Stomach smooth muscle (tissue), 2 donors: Measurements from ENCODE around the gene SLC16A9.

Experiments used
- H3K27ac ChIP-seq: one replicate; pipeline ENCODE4 v1.7.0; 2013; ENCODE audit warnings: mild to moderate bottlenecking, low read length, inconsistent platforms
- H3K27me3 ChIP-seq, 2 donors: one replicate each; pipeline ENCODE4 v1.7.0; 2013; ENCODE audit warnings: low read length in 2 of 2; ENCODE audit not compliant: insufficient read depth in 2 of 2, control insufficient read depth in 1 of 2
- H3K36me3 ChIP-seq, 2 donors: one replicate each; pipeline ENCODE4 v1.7.0; 2013; ENCODE audit warnings: low read length in 2 of 2; ENCODE audit not compliant: control insufficient read depth in 2 of 2, insufficient read depth in 2 of 2
- H3K4me1 ChIP-seq: one replicate; pipeline ENCODE4 v1.7.0; 2013; ENCODE audit warnings: low read length; ENCODE audit not compliant: control insufficient read depth, insufficient read depth
- H3K4me3 ChIP-seq, 2 donors: one replicate each; pipeline ENCODE4 v1.7.0; 2013; ENCODE audit warnings: low read length in 2 of 2
- H3K9ac ChIP-seq, 2 donors: one replicate each; pipeline ENCODE4 v1.7.0; 2013; ENCODE audit warnings: low read length in 2 of 2, mild to moderate bottlenecking in 1 of 2
- H3K9me3 ChIP-seq, 2 donors: one replicate each; pipeline ENCODE4 v1.7.0; 2013; ENCODE audit warnings: low read length in 2 of 2; ENCODE audit not compliant: control insufficient read depth in 2 of 2
- donor health status: healthy.
- donor health status: Pancreatic carcinoma.

SLC16A9 gene

GRCh38 chr10:59695637-59696036 lies 14.0 kb downstream of the SLC16A9 start:
- H3K27ac ChIP-seq, result no peak overlapping the region
- no peaks in the 10 kb centered on the region for H3K36me3 ChIP-seq
- H3K27me3 ChIP-seq, result peaks cover 0 to 2% of the 10 kb centered on the region in 2 donors
- no peak overlapping the region for H3K4me3 ChIP-seq
- no peaks in the 10 kb centered on the region for H3K9me3 ChIP-seq
- H3K4me1 ChIP-seq, result no peaks in the 10 kb centered on the region
- no peak overlapping the region for H3K9ac ChIP-seq

DNA sequence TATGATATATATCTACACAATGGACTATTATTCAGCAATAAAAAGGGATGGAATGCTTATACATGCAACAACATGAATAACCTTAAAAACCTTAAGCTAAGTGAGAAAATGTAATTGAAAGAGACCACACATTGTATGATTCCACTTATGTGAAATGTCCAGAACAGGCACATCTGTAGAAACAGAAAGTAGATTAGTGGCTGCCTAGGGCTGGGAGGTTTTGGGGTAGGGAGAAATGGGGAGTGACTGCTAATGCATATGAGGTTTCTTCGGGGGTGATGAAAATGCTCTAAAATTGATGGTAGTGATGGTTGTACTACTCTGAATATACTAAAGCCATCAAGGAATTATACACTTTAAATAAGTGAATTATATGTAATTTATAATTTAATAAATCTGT lies 14.7 kb downstream of the SLC16A9 start:
- no peaks in the 10 kb centered on the region for H3K9me3 ChIP-seq
- H3K36me3 ChIP-seq, result no peaks in the 10 kb centered on the region
- peaks cover 0 to 2% of the 10 kb centered on the region in 2 donors for H3K27me3 ChIP-seq
- H3K27ac ChIP-seq, result no peak overlapping the region
- H3K9ac ChIP-seq, result no peak overlapping the region
- H3K4me3 ChIP-seq, result no peak overlapping the region
- H3K4me1 ChIP-seq, result no peaks in the 10 kb centered on the region

DNA sequence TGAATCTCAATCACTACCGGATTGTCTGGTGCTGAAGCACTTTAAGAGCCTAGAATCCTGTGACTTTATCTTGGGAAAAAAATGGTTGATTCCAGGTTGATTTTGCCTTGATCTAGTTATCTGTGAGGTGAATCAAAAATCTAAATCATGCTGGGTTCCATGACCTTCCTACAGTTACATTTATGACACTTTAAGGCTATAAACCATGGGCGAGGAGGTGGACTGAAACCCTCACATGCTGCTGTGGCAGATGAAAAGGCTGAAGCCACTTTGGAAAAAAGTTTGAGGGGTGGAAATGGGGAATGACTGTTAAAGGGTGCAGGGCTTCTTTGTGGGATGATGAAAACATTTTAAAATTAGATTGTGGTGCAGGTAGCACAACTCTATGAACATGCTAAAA lies 17.5 kb downstream of the SLC16A9 start:
- Histone ChIP-seq H3K27ac (no peak overlapping the region), H3K9ac (no peak overlapping the region), H3K4me1 (no peaks in the 10 kb centered on the region), H3K9me3 (no peaks in the 10 kb centered on the region), H3K27me3 (no peaks in the 10 kb centered on the region), H3K36me3 (no peaks in the 10 kb centered on the region), H3K4me3 (no peak overlapping the region)

GRCh38 chr10:59688921-59689351 lies 20.7 kb downstream of the SLC16A9 start:
- Histone ChIP-seq H3K36me3 (no peaks in the 10 kb centered on the region), H3K27ac (no peak overlapping the region), H3K27me3 (no peaks in the 10 kb centered on the region), H3K9ac (no peak overlapping the region), H3K9me3 (no peaks in the 10 kb centered on the region), H3K4me1 (no peaks in the 10 kb centered on the region), H3K4me3 (no peak overlapping the region)

- Histone ChIP-seq H3K9me3 (no peaks in the 10 kb centered on the region), H3K4me1 (no peaks in the 10 kb centered on the region), H3K27ac (no peak overlapping the region), H3K36me3 (no peaks in the 10 kb centered on the region), H3K27me3 (no peaks in the 10 kb centered on the region), H3K4me3 (no peak overlapping the region), H3K9ac (no peak overlapping the region)
Observed at GRCh38 chr10:59687657-59688056, 22.0 kb downstream of the SLC16A9 start.

DNA sequence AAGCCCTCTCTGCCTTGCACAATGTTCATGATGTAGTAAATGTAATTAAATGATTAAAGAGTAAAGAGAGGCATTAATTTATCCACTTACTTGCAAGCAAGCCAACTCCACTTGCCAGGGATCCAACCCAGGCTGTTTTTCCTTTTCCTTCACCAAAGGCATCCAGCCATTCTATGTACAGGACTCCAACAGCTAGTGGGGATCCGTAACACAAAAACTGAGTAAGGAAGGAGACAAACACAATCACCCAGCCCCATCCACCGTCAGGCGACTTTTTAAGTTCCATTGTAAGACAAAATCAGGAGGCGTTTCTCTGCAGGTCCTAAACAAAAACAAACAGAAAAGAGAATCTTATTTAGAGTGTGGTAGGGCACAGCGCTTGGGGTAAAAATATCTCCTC lies 25.6 kb downstream of the SLC16A9 start:
- H3K36me3 ChIP-seq, result no peaks in the 10 kb centered on the region
- no peak overlapping the region for H3K9ac ChIP-seq
- H3K9me3 ChIP-seq, result no peaks in the 10 kb centered on the region
- no peak overlapping the region for H3K27ac ChIP-seq
- H3K4me3 ChIP-seq, result no peak overlapping the region
- no peaks in the 10 kb centered on the region for H3K4me1 ChIP-seq
- no peaks in the 10 kb centered on the region for H3K27me3 ChIP-seq

DNA sequence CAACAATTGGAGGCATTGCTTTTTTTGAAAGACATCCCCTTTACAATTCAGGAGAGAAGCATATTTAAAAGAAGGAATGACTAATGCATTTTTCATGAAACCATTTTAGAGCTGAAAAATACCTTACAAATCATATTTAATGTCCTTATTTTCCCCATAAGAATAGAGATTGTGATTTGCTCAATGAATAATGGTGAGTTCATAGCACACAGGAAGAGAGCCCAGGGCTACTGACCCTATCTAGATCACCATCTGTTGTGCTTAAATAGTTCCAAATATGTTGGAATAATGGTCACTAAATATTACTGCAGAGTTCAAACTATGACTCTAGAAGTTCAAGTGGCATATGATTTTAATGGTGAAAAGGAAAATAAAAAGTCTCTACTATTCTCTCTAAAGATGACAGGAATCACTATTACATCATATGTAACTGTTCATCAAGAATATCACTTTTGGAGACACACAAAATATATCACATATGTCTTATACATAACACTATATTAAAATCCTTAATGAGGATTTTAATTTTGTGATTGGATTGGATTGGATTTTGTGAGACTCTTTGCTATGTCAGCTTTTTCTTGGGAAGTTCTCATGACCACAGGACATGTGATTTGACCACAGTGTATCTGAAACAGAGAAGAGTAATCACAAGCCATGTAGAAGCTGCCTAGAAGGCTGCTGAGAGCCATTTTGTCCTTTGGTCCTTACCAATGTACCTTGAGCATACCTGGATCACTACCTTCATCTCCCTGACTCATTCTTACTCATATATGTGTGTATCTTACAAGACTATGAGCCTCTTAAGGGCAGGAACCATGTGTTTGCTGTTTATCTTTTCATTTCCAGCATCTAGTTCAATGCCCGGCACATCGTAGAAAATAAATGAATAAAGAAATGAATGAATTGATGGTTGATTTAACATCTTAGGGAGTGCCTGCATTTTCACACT lies 26.4 kb downstream of the SLC16A9 start:
- Histone ChIP-seq H3K9ac (no peak overlapping the region), H3K4me1 (no peaks in the 10 kb centered on the region), H3K27me3 (no peaks in the 10 kb centered on the region), H3K36me3 (no peaks in the 10 kb centered on the region), H3K27ac (no peak overlapping the region), H3K9me3 (no peaks in the 10 kb centered on the region), H3K4me3 (no peak overlapping the region)

GRCh38 chr10:59680199-59680598 lies 29.5 kb downstream of the SLC16A9 start:
- Histone ChIP-seq H3K4me1 (no peaks in the 10 kb centered on the region), H3K9ac (no peak overlapping the region), H3K36me3 (no peaks in the 10 kb centered on the region), H3K4me3 (no peak overlapping the region), H3K27me3 (no peaks in the 10 kb centered on the region), H3K9me3 (no peaks in the 10 kb centered on the region), H3K27ac (no peak overlapping the region)

DNA sequence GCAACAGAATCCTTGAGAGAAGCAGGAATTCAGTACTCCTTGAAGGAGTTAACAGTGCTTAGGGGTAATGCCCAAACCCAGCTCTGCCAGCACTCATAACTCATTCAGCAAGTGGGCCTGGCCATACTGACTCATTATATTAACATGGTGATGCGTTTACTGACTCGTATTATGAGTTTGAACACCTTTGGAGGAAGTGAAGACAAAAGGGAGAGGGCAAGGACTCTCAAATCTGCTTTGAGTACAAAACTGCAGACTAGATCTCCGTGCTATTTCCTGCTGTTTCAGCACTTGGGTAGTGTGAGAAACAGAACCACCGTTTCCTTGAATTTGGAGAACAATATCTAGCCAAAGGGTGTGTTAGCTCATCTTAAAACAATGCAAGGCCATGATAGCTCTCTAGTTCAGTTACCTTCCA lies 30.8 kb downstream of the SLC16A9 start:
- no peaks in the 10 kb centered on the region for H3K4me1 ChIP-seq
- H3K27me3 ChIP-seq, result no peaks in the 10 kb centered on the region
- no peaks in the 10 kb centered on the region for H3K9me3 ChIP-seq
- H3K27ac ChIP-seq, result no peak overlapping the region
- no peak overlapping the region for H3K4me3 ChIP-seq
- no peak overlapping the region for H3K9ac ChIP-seq
- no peaks in the 10 kb centered on the region for H3K36me3 ChIP-seq

GRCh38 chr10:59677253-59677831 lies 32.3 kb downstream of the SLC16A9 start:
- no peaks in the 10 kb centered on the region for H3K9me3 ChIP-seq
- no peaks in the 10 kb centered on the region for H3K27me3 ChIP-seq
- no peak overlapping the region for H3K27ac ChIP-seq
- no peaks in the 10 kb centered on the region for H3K4me1 ChIP-seq
- H3K4me3 ChIP-seq, result no peak overlapping the region
- H3K9ac ChIP-seq, result no peak overlapping the region
- no peaks in the 10 kb centered on the region for H3K36me3 ChIP-seq

- Histone ChIP-seq H3K9me3 (no peaks in the 10 kb centered on the region), H3K4me3 (no peak overlapping the region), H3K36me3 (no peaks in the 10 kb centered on the region), H3K27me3 (no peaks in the 10 kb centered on the region), H3K27ac (no peak overlapping the region), H3K4me1 (no peaks in the 10 kb centered on the region), H3K9ac (no peak overlapping the region)
Observed at GRCh38 chr10:59675812-59676211, 33.8 kb downstream of the SLC16A9 start.
